Activated B cell treated with CpG ODN at 0.5 μM for 24 hours (primary cell): Measurements from ENCODE around the gene TUBB4A. TPM values are rescaled to one million over a fixed set of nuclear protein-coding genes. Genes with fewer than 3 reads are reported as not detected.

Experiments used
- ATAC-seq: fragments of 200-7000 bp; cut with Tn5 transposase; one replicate; pipeline ENCODE4 v1.10.0; 2021; ENCODE audit warnings: low read depth, mild to moderate bottlenecking, moderate library complexity
- CTCF ChIA-PET: fragments of 350-600 bp; sonication (Branson Sonifier 250); formaldehyde crosslinking; loops from one replicate; lab custom pipeline; 2021; ENCODE audit warnings: antibody characterized with exemption; lab: Charles Lee
- POLR2A ChIA-PET: fragments of 350-600 bp; sonication (Branson Sonifier 250); formaldehyde crosslinking; loops from one replicate; lab custom pipeline; 2021; ENCODE audit warnings: antibody characterized with exemption; lab: Charles Lee
- DNase-seq: peaks from one replicate; pipeline ENCODE4 v3.0.0; 2022
- H3K27ac Mint-ChIP-seq: one replicate; pipeline ENCODE4 v1.8.0; 2020; ENCODE audit warnings: mixed read lengths
- H3K27me3 Mint-ChIP-seq: one replicate; pipeline ENCODE4 v1.8.0; 2021; ENCODE audit warnings: mixed read lengths
- H3K36me3 Mint-ChIP-seq: one replicate; pipeline ENCODE4 v1.8.0; 2021; ENCODE audit warnings: low read depth, mixed read lengths
- H3K4me1 Mint-ChIP-seq: one replicate; pipeline ENCODE4 v1.8.0; 2021; ENCODE audit warnings: mixed read lengths
- H3K4me3 Mint-ChIP-seq: one replicate; pipeline ENCODE4 v1.8.0; 2020; ENCODE audit warnings: mild to moderate bottlenecking, mixed read lengths
- H3K9me3 Mint-ChIP-seq: one replicate; pipeline ENCODE4 v1.8.0; 2020; ENCODE audit warnings: mixed read lengths
- CTCF ChIP-seq: fragments of 200-600 bp; IDR thresholded peaks from one replicate; pipeline ENCODE4 v1.8.0; 2022; ENCODE audit warnings: antibody characterized with exemption, mild to moderate bottlenecking
- intact Hi-C: fragments of 100-400 bp; cut with micrococcal nuclease; formaldehyde crosslinking; loops from one replicate; pipeline ENCODE4 v1.15.1; 2024
- total RNA-seq: library from RNA; stranded (reverse); gene quantifications from 2 replicates; pipeline ENCODE4 v1.2.3, GENCODE V29; 2022

Gene TUBB4A
- total RNA-seq, 1 donor from 2014 or later, result 13.2 TPM

GRCh38 chr19:6491802-6492592, 10.1 kb downstream of the TUBB4A start:
- Mint-ChIP-seq H3K4me3 (no peak overlapping the region), H3K4me1 (peaks cover 13% of the 10 kb centered on the region), H3K36me3 (peaks cover 5% of the 10 kb centered on the region), H3K27ac (no peak overlapping the region), H3K9me3 (no peaks in the 10 kb centered on the region), H3K27me3 (no peaks in the 10 kb centered on the region)
- ATAC-seq (no peak), DNase-seq (no peak)
- ChIA-PET POLR2A (interaction anchor here (0.6 to 2.8 kb wide), 2 partner anchors 10 to 19 kb away, joined by 4 to 18 read pairs; partner anchors contain the start of gene DENND1C), CTCF (interaction anchor here (1.3 kb wide), 1 partner anchor 10 kb away, joined by 3 read pairs; the partner anchor contains the start of gene DENND1C)
- TF ChIP-seq CTCF, result no peak
- intact Hi-C loops, result no loop called here

- no peaks in the 10 kb centered on the region for H3K27me3 Mint-ChIP-seq
- ATAC-seq, result no peak
- peaks cover 1% of the 10 kb centered on the region for H3K36me3 Mint-ChIP-seq
- DNase-seq, result no peak
- ChIA-PET CTCF (no interaction called here), POLR2A (interaction anchor here (0.9 to 2.8 kb wide), 5 partner anchors 9 to 141 kb away, joined by 3 to 18 read pairs (median 4); partner anchors contain the start of genes DENND1C and KHSRP)
- H3K27ac Mint-ChIP-seq, result peak overlapping the region; percentile 85
- intact Hi-C loops, result no loop called here
- H3K4me3 Mint-ChIP-seq, result peak overlapping the region; percentile 84
- no peak for TF ChIP-seq CTCF
- no peaks in the 10 kb centered on the region for H3K9me3 Mint-ChIP-seq
- H3K4me1 Mint-ChIP-seq, result peaks cover 13% of the 10 kb centered on the region
Observed at GRCh38 chr19:6490134-6490533, 12.0 kb downstream of the TUBB4A start.

- intact Hi-C loops, result loop anchor here (1.0 kb wide), 1 partner anchor 64 kb away; no protein-coding TSS in a partner anchor
- no peaks in the 10 kb centered on the region for H3K9me3 Mint-ChIP-seq
- no peak for TF ChIP-seq CTCF
- ChIA-PET CTCF (no interaction called here), POLR2A (interaction anchor here (0.8 to 1.1 kb wide), 6 partner anchors 8 to 142 kb away, joined by 3 to 6 read pairs (median 3); partner anchors contain the start of genes ALKBH7, DENND1C, KHSRP and SLC25A23)
- H3K4me1 Mint-ChIP-seq, result peaks cover 13% of the 10 kb centered on the region
- DNase-seq, result no peak
- no peaks in the 10 kb centered on the region for H3K27me3 Mint-ChIP-seq
- ATAC-seq, result peak; percentile 95
- H3K27ac Mint-ChIP-seq, result peak overlapping the region; percentile 85
- no peaks in the 10 kb centered on the region for H3K36me3 Mint-ChIP-seq
- H3K4me3 Mint-ChIP-seq, result peak overlapping the region; percentile 84
Observed at GRCh38 chr19:6489278-6490061, 12.6 kb downstream of the TUBB4A start.

GRCh38 chr19:6484831-6485230, 17.3 kb downstream of the TUBB4A start:
- intact Hi-C loops, result no loop called here
- no peaks in the 10 kb centered on the region for H3K9me3 Mint-ChIP-seq
- no peak overlapping the region for H3K27ac Mint-ChIP-seq
- peaks cover 36% of the 10 kb centered on the region for H3K4me1 Mint-ChIP-seq
- ChIA-PET POLR2A (no interaction called here), CTCF (no interaction called here)
- H3K36me3 Mint-ChIP-seq, result peaks cover 6% of the 10 kb centered on the region
- DNase-seq (no peak), ATAC-seq (no peak)
- no peaks in the 10 kb centered on the region for H3K27me3 Mint-ChIP-seq
- H3K4me3 Mint-ChIP-seq, result no peak overlapping the region
- no peak for TF ChIP-seq CTCF
